Neural cell (in vitro differentiated cells): ENCODE measurements around the gene PDE10A. TPM values are rescaled to one million over a fixed set of nuclear protein-coding genes. Genes with fewer than 3 reads are reported as not detected.
A peak's percentile ranks its signal among the peaks of the same experiment; 100 is the strongest.

Experiments used
- H2AFZ ChIP-seq: fragments of 200-600, 300-800 bp; sonication (generic), shearing (Covaris generic); 2 replicates; pipeline ENCODE4 v1.6.0; 2014; ENCODE audit warnings: low read depth, mild to moderate bottlenecking, antibody characterized with exemption, low read length, moderate library complexity
- H3F3A ChIP-seq: fragments of 200-600 bp; shearing (Covaris generic); 2 replicates; pipeline ENCODE4 v1.6.1; 2016; ENCODE audit warnings: mild to moderate bottlenecking, moderate library complexity, mixed read lengths, antibody characterized with exemption, low read length; ENCODE audit not compliant: insufficient read depth, poor library complexity, severe bottlenecking
- H3K27ac ChIP-seq: fragments of 200-600, 300-800 bp; sonication (generic), shearing (Covaris generic); 2 replicates; pipeline ENCODE4 v1.5.1; 2014; ENCODE audit warnings: mild to moderate bottlenecking, low read length, moderate library complexity
- H3K27me3 ChIP-seq: fragments of 300-800, 200-600 bp; sonication (generic), shearing (Covaris generic); 2 replicates; pipeline ENCODE4 v1.6.0; 2014; ENCODE audit warnings: mild to moderate bottlenecking, low read depth, low read length, moderate library complexity; ENCODE audit not compliant: insufficient read depth
- H3K36me3 ChIP-seq: fragments of 300-800, 200-600 bp; sonication (generic), shearing (Covaris generic); 2 replicates; pipeline ENCODE4 v1.5.1; 2014; ENCODE audit warnings: mild to moderate bottlenecking, antibody characterized with exemption, low read length, moderate library complexity; ENCODE audit not compliant: insufficient read depth
- H3K4me2 ChIP-seq: fragments of 300-800, 200-600 bp; sonication (generic), shearing (Covaris generic); 2 replicates; pipeline ENCODE4 v1.6.0; 2014; ENCODE audit warnings: mild to moderate bottlenecking, low read length
- H3K4me3 ChIP-seq: fragments of 300-800, 200-600 bp; sonication (generic), shearing (Covaris generic); 2 replicates; pipeline ENCODE4 v1.5.1; 2014; ENCODE audit warnings: mild to moderate bottlenecking, low read length, moderate library complexity
- H3K79me2 ChIP-seq: fragments of 200-600 bp; shearing (Covaris generic); replicated peaks from 2 replicates; pipeline ENCODE4 v1.6.0; 2014; ENCODE audit warnings: mild to moderate bottlenecking, low read length, moderate library complexity; ENCODE audit not compliant: insufficient read depth
- H3K9ac ChIP-seq: fragments of 300-800, 200-600 bp; sonication (generic), shearing (Covaris generic); 2 replicates; pipeline ENCODE4 v1.6.1; 2016; ENCODE audit warnings: mild to moderate bottlenecking, low read length, mixed read lengths
- H3K9me2 ChIP-seq: fragments of 200-600 bp; shearing (Covaris generic); 2 replicates; pipeline ENCODE4 v1.6.1; 2016; ENCODE audit warnings: mild to moderate bottlenecking, low read length, mixed read lengths; ENCODE audit not compliant: insufficient read depth
- H3K9me3 ChIP-seq: fragments of 200-600, 300-800 bp; sonication (generic), shearing (Covaris generic); 2 replicates; pipeline ENCODE4 v1.6.1; 2016; ENCODE audit warnings: mild to moderate bottlenecking, mixed run types, low read length, moderate library complexity, mixed read lengths
- H4K20me1 ChIP-seq: fragments of 200-600 bp; shearing (Covaris generic); 2 replicates; pipeline ENCODE4 v1.6.1; 2016; ENCODE audit warnings: mild to moderate bottlenecking, mixed run types; ENCODE audit not compliant: insufficient read depth
- EP300 ChIP-seq: fragments of 450-650 bp; conservative IDR thresholded peaks from 2 replicates; pipeline ENCODE4 v1.6.1; 2014; ENCODE audit warnings: antibody characterized with exemption, mild to moderate bottlenecking, moderate library complexity; ENCODE audit not compliant: poor library complexity, severe bottlenecking
- EZH2 ChIP-seq: fragments of 200-600, 300-800 bp; shearing (Covaris generic), sonication (generic); IDR thresholded peaks from 2 replicates; pipeline ENCODE4 v1.6.1; 2014; ENCODE audit warnings: antibody characterized with exemption, low read length, borderline replicate concordance, mild to moderate bottlenecking; ENCODE audit not compliant: insufficient read depth, poor library complexity, severe bottlenecking
- MXI1 ChIP-seq: fragments of 450-650 bp; conservative IDR thresholded peaks from 2 replicates; pipeline ENCODE4 v1.6.1; 2014; ENCODE audit warnings: antibody characterized with exemption, mild to moderate bottlenecking; ENCODE audit not compliant: poor library complexity, severe bottlenecking
- POLR2AphosphoS5 ChIP-seq: IDR thresholded peaks from 2 replicates; pipeline ENCODE4 v1.6.1; 2012
- RAD21 ChIP-seq: fragments of 450-650 bp; conservative IDR thresholded peaks from 2 replicates; pipeline ENCODE4 v1.6.1; 2014; ENCODE audit warnings: antibody characterized with exemption, mild to moderate bottlenecking, moderate library complexity
- SMC3 ChIP-seq: fragments of 450-650 bp; conservative IDR thresholded peaks from 2 replicates; pipeline ENCODE4 v1.6.1; 2014; ENCODE audit warnings: antibody characterized with exemption, mild to moderate bottlenecking, moderate library complexity; ENCODE audit not compliant: poor library complexity
- TAF1 ChIP-seq: IDR thresholded peaks from 2 replicates; pipeline ENCODE4 v1.6.1; 2012; ENCODE audit warnings: low read depth
- polyA minus RNA-seq: library from RNA; depleted of rRNA, polyadenylated mRNA; stranded (reverse); fragments of >200 nt; gene quantifications from 2 replicates; pipeline ENCODE4 v1.2.3, GENCODE V29; 2014
- polyA plus RNA-seq: library from polyadenylated mRNA; depleted of rRNA; stranded (reverse); fragments of >200 nt; gene quantifications from 2 replicates; pipeline ENCODE4 v1.2.3, GENCODE V29; 2014
- TF ChIP-seq, protein P1 (sequence below): IDR thresholded peaks from 2 replicates; pipeline ENCODE4 v1.6.1; 2012; ENCODE audit warnings: borderline replicate concordance
- TF ChIP-seq, protein P2 (sequence below): fragments of 450-650 bp; IDR thresholded peaks from 2 replicates; pipeline ENCODE4 v1.5.1; 2014; ENCODE audit warnings: antibody characterized with exemption, mild to moderate bottlenecking, moderate library complexity; ENCODE audit not compliant: poor library complexity, severe bottlenecking

PDE10A gene
- 43.7 and 52.4 TPM in 2 replicates for polyA plus RNA-seq
- 107 and 116 TPM in 2 replicates for polyA minus RNA-seq

- Histone ChIP-seq H2AFZ (peak within 1 kb of the TSS; percentile 62), H3K36me3 (no peaks in the 10 kb centered on the region), H4K20me1 (no peaks in the 10 kb centered on the region), H3K9ac (peak within 1 kb of the TSS; percentile 95), H3K4me3 (peak within 1 kb of the TSS; percentile 99), H3K9me3 (no peaks in the 10 kb centered on the region), H3F3A (peaks cover 12% of the 10 kb centered on the region), H3K79me2 (peaks cover 38% of the 10 kb centered on the region), H3K27ac (peak within 1 kb of the TSS; percentile 35), H3K27me3 (peaks cover 47% of the 10 kb centered on the region), H3K4me2 (peak within 1 kb of the TSS; percentile 64), H3K9me2 (no peaks in the 10 kb centered on the region)
- TF ChIP-seq, protein P1, sequence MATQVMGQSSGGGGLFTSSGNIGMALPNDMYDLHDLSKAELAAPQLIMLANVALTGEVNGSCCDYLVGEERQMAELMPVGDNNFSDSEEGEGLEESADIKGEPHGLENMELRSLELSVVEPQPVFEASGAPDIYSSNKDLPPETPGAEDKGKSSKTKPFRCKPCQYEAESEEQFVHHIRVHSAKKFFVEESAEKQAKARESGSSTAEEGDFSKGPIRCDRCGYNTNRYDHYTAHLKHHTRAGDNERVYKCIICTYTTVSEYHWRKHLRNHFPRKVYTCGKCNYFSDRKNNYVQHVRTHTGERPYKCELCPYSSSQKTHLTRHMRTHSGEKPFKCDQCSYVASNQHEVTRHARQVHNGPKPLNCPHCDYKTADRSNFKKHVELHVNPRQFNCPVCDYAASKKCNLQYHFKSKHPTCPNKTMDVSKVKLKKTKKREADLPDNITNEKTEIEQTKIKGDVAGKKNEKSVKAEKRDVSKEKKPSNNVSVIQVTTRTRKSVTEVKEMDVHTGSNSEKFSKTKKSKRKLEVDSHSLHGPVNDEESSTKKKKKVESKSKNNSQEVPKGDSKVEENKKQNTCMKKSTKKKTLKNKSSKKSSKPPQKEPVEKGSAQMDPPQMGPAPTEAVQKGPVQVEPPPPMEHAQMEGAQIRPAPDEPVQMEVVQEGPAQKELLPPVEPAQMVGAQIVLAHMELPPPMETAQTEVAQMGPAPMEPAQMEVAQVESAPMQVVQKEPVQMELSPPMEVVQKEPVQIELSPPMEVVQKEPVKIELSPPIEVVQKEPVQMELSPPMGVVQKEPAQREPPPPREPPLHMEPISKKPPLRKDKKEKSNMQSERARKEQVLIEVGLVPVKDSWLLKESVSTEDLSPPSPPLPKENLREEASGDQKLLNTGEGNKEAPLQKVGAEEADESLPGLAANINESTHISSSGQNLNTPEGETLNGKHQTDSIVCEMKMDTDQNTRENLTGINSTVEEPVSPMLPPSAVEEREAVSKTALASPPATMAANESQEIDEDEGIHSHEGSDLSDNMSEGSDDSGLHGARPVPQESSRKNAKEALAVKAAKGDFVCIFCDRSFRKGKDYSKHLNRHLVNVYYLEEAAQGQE = peak; percentile 62
- TF ChIP-seq POLR2AphosphoS5 = peak; percentile 49
- peak; percentile 65 for TF ChIP-seq MXI1
- TF ChIP-seq EZH2 = no peak
- peak; percentile 34 for TF ChIP-seq TAF1
- TF ChIP-seq, protein P2, sequence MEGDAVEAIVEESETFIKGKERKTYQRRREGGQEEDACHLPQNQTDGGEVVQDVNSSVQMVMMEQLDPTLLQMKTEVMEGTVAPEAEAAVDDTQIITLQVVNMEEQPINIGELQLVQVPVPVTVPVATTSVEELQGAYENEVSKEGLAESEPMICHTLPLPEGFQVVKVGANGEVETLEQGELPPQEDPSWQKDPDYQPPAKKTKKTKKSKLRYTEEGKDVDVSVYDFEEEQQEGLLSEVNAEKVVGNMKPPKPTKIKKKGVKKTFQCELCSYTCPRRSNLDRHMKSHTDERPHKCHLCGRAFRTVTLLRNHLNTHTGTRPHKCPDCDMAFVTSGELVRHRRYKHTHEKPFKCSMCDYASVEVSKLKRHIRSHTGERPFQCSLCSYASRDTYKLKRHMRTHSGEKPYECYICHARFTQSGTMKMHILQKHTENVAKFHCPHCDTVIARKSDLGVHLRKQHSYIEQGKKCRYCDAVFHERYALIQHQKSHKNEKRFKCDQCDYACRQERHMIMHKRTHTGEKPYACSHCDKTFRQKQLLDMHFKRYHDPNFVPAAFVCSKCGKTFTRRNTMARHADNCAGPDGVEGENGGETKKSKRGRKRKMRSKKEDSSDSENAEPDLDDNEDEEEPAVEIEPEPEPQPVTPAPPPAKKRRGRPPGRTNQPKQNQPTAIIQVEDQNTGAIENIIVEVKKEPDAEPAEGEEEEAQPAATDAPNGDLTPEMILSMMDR = peak; percentile 37
- peak; percentile 48 for TF ChIP-seq RAD21
- peak; percentile 51 for TF ChIP-seq SMC3
- TF ChIP-seq EP300 = no peak
Observed at GRCh38 chr6:165662749-165663376, at the start of gene PDE10A. Gene PDE10A, minus strand, starts transcription at chr6:165663241. Its CDS starts 430 bp downstream, at chr6:165662811.

GRCh38 chr6:165708985-165709576, 46.0 kb upstream of the PDE10A start:
- H3K9ac ChIP-seq = no peak overlapping the region
- H3K9me3 ChIP-seq = no peaks in the 10 kb centered on the region
- H3K4me3 ChIP-seq = no peak overlapping the region
- no peaks in the 10 kb centered on the region for H3K27me3 ChIP-seq
- H2AFZ ChIP-seq = no peak overlapping the region
- no peak for TF ChIP-seq SMC3
- no peak for TF ChIP-seq RAD21
- TF ChIP-seq EP300 = no peak
- no peaks in the 10 kb centered on the region for H3K79me2 ChIP-seq
- H3K4me2 ChIP-seq = no peak overlapping the region
- no peaks in the 10 kb centered on the region for H3K9me2 ChIP-seq
- no peaks in the 10 kb centered on the region for H3K36me3 ChIP-seq
- no peaks in the 10 kb centered on the region for H4K20me1 ChIP-seq
- H3F3A ChIP-seq = no peaks in the 10 kb centered on the region
- no peak overlapping the region for H3K27ac ChIP-seq
